Measurements from ENCODE around the gene WDR12. TPM values are rescaled to one million over a fixed set of nuclear protein-coding genes. Genes with fewer than 3 reads are reported as not detected.

Gene WDR12
- total and polyA plus RNA-seq, 2 of the 4 experiments (the other 2 are of a cell fraction), result 8.6 to 17.0 TPM

DNA sequence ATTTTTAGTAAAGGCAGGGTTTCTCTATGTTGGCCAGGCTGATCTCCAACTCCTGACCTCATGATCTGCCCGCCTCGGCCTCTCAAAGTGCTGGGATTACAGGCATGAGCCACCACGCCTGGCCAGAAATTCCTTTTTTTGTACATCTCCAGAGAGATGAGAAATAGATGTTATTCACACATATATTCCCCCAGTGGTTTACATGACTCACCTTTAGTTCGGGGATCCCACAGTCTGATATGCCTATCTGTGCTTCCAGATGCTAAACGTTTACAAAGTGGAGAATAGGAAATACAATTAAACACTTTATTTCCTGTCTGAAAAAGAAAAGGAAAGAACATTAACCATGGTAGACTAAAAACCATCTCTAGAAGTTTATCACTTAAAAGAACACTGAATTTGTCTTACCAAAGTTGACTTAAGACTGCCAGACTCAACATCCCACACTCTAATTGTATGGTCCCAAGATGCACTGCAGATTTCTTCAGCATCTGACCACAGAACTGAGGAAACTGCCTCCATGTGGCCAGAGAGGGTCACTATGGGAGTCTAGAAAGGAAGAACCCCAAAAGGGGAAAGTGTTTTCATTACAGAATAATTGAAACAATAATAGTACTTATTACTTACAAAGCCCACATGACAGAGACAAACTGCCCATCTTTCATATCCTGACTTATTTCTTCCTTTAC is 27.3 kb downstream of the WDR12 start:
- Histone ChIP-seq H3K27ac (ENCODE audit: insufficient read depth, low read length) (no peak overlapping the region), H3K56ac (ENCODE audit: extremely low read depth, insufficient read depth, low read length) (no peak overlapping the region), H4K91ac (ENCODE audit: insufficient read depth, low read depth, low read length) (no peak overlapping the region), H4K5ac (ENCODE audit: low read depth, low read length) (no peak overlapping the region), H3K4me2 (ENCODE audit: low read depth, low read length) (no peak overlapping the region), H2BK120ac (ENCODE audit: low read depth, low read length) (no peak overlapping the region), H2BK20ac (ENCODE audit: low read depth, low read length) (no peak overlapping the region), H4K20me1 (ENCODE audit: insufficient read depth, low read length) (no peaks in the 10 kb centered on the region), H3K23ac (ENCODE audit: low read depth, low read length) (no peak overlapping the region), H3K36me3 (ENCODE audit: control insufficient read depth, insufficient read depth, low read length) (peaks cover 13% of the 10 kb centered on the region), H2AK9ac (replicated peaks; ENCODE audit: low read depth, low read length, poor library complexity) (no peak overlapping the region), H2AFZ (replicated peaks; ENCODE audit: low read length, poor library complexity) (no peak overlapping the region), H3K9ac (ENCODE audit: low read depth, low read length) (no peak overlapping the region), H3K4me3 (ENCODE audit: insufficient read depth, low read depth, low read length) (no peak overlapping the region), H3K27me3 (ENCODE audit: control insufficient read depth, insufficient read depth, low read length) (no peaks in the 10 kb centered on the region), H2BK15ac (ENCODE audit: low read depth, low read length) (no peak overlapping the region), H2AK5ac (ENCODE audit: low read depth, low read length) (no peak overlapping the region), H3K4ac (ENCODE audit: low read depth, low read length) (no peak overlapping the region), H3K14ac (replicated peaks; ENCODE audit: low read depth, low read length) (no peak overlapping the region), H3K4me1 (ENCODE audit: control insufficient read depth, insufficient read depth, low read length) (no peaks in the 10 kb centered on the region), H3K9me3 (ENCODE audit: control insufficient read depth, insufficient read depth, low read length) (no peaks in the 10 kb centered on the region), H2BK5ac (ENCODE audit: low read depth, low read length, poor library complexity, severe bottlenecking) (no peak overlapping the region), H3K9me1 (ENCODE audit: insufficient read depth, low read length) (no peaks in the 10 kb centered on the region), H3K18ac (ENCODE audit: low read depth, low read length) (no peak overlapping the region), H3K79me1 (ENCODE audit: low read depth in 1 of 2, low read length in 2 of 2) (no peaks in the 10 kb centered on the region), H4K8ac (ENCODE audit: low read depth in 2 of 2, low read length in 2 of 2) (no peak overlapping the region)
- DNase-seq (peak; percentile 85), ATAC-seq (ENCODE audit: low read depth) (peak; percentile 78)
- in situ Hi-C loops (cut with MboI; ENCODE audit: low sequenced_read_pairs) (no loop called here), intact Hi-C loops (cut with micrococcal nuclease) (no loop called here), dilution Hi-C loops (cut with HindIII; ENCODE audit: low sequenced_read_pairs, unreplicated experiment) (no loop called here)
- TF ChIP-seq FOS (IDR thresholded peaks at IDR 0.05; ENCODE audit: low read depth, low read length), result peak; percentile 35; the same call in 1 of the 2 replicates
- TF ChIP-seq RAD21 (IDR thresholded peaks at IDR 0.05; ENCODE audit: low read length), result peak; percentile 24; the same call in 1 of the 2 replicates
- no peak for TF ChIP-seq USF2 (IDR thresholded peaks at IDR 0.05; ENCODE audit: low read depth, low read length)
- TF ChIP-seq SMC3 (IDR thresholded peaks at IDR 0.05; ENCODE audit: low read depth, low read length), result peak; percentile 40; the same call in 1 of the 2 replicates
- TF ChIP-seq MXI1 (IDR thresholded peaks at IDR 0.05; ENCODE audit: borderline replicate concordance, low read depth, low read length), result no peak
- TF ChIP-seq CTCF (conservative IDR thresholded peaks at IDR 0.05; ENCODE audit: low read depth, low read length), result peak; percentile 36
- no peak for TF ChIP-seq POLR2A (IDR thresholded peaks at IDR 0.05; ENCODE audit: low read depth, low read length)
- TF ChIP-seq BHLHE40 (IDR thresholded peaks at IDR 0.05; ENCODE audit: low read depth, low read length), result no peak
- CTCF ChIA-PET, result interaction anchor here (0.6 kb wide), 2 partner anchors 310 to 612 kb away, joined by 3 read pairs; no protein-coding TSS in a partner anchor
- BruUV-seq (replicated peaks), result no TSS peak
- no CpG with 5 or more reads among the region's 5 CpGs for WGBS, 2 experiments (ENCODE audit: extremely low coverage in 2 of 2, insufficient read length in 1 of 2)
- POLR2A ChIA-PET (ENCODE audit: unreplicated experiment), result no interaction called here
